PC-9 (cell line): ENCODE measurements around the gene BRD4. TPM values are rescaled to one million over a fixed set of nuclear protein-coding genes. Genes with fewer than 3 reads are reported as not detected.
A peak's percentile ranks its signal among the peaks of the same experiment; 100 is the strongest.

Source experiments
- BruUV-seq: library from RNA; stranded (reverse); fragments of 400-500 nt; replicated peaks from 2 replicates; lab custom pipeline; 2021; lab: Mats Ljungman, UMichigan
- CTCF ChIA-PET: fragments of 300-600 bp; sonication (Branson Sonifier 250); formaldehyde crosslinking; loops from one replicate; lab custom pipeline; 2022; ENCODE audit warnings: antibody characterized with exemption; lab: Charles Lee
- POLR2A ChIA-PET: fragments of 300-600 bp; sonication (Branson Sonifier 250); formaldehyde crosslinking; loops from one replicate; lab custom pipeline; 2022; ENCODE audit warnings: antibody characterized with exemption; ENCODE audit not compliant: unreplicated experiment; lab: Charles Lee
- DNase-seq, 2 experiments: peaks; one replicate each; pipeline versions ENCODE4 v3.0.0 to v3.0.0-alpha.2; 2015 to 2022; ENCODE audit warnings: mixed read lengths in 1 of 2
- H2AFZ ChIP-seq: fragments of 200-600 bp; sonication (generic); 2 replicates; pipeline ENCODE4 v1.8.1; 2017; ENCODE audit warnings: antibody characterized with exemption
- H3F3A ChIP-seq: fragments of 200-600 bp; sonication (generic); 2 replicates; pipeline ENCODE4 v1.8.1; 2017; ENCODE audit warnings: antibody characterized with exemption, mild to moderate bottlenecking, low read depth; ENCODE audit not compliant: insufficient read depth
- H3K27ac ChIP-seq: fragments of 200-600 bp; sonication (generic); 2 replicates; pipeline ENCODE4 v1.6.1; 2016; ENCODE audit warnings: mixed run types
- H3K27me3 ChIP-seq: fragments of 200-600 bp; sonication (generic); 2 replicates; pipeline ENCODE4 v1.6.1; 2016; ENCODE audit warnings: low read depth, mixed run types; ENCODE audit not compliant: insufficient read depth
- H3K36me3 ChIP-seq: fragments of 200-600 bp; sonication (generic); 2 replicates; pipeline ENCODE4 v1.6.1; 2016; ENCODE audit warnings: low read depth, mixed run types
- H3K4me1 ChIP-seq: fragments of 200-600 bp; sonication (generic); replicated peaks from 2 replicates; pipeline ENCODE4 v1.6.1; 2016; ENCODE audit warnings: mixed run types; ENCODE audit not compliant: insufficient read depth
- H3K4me2 ChIP-seq: fragments of 200-600 bp; sonication (generic); 2 replicates; pipeline ENCODE4 v1.6.1; 2017; ENCODE audit warnings: mixed run types
- H3K4me3 ChIP-seq: fragments of 200-600 bp; sonication (generic); 2 replicates; pipeline ENCODE4 v1.6.1; 2016; ENCODE audit warnings: mixed run types
- H3K79me2 ChIP-seq: fragments of 200-600 bp; sonication (generic); 2 replicates; pipeline ENCODE4 v1.6.1; 2017; ENCODE audit warnings: low read depth, mixed run types
- H3K9me2 ChIP-seq: fragments of 200-600 bp; sonication (generic); 2 replicates; pipeline ENCODE4 v1.8.1; 2017; ENCODE audit warnings: mild to moderate bottlenecking; ENCODE audit not compliant: insufficient read depth
- H3K9me3 ChIP-seq: fragments of 200-600 bp; sonication (generic); 2 replicates; pipeline ENCODE4 v1.8.1; 2016; ENCODE audit warnings: low read depth; ENCODE audit not compliant: insufficient read depth
- H4K20me1 ChIP-seq: fragments of 200-600 bp; sonication (generic); 2 replicates; pipeline ENCODE4 v1.8.1; 2017; ENCODE audit not compliant: insufficient read depth
- EZH2 ChIP-seq: fragments of 200-600 bp; sonication (generic); IDR thresholded peaks from 2 replicates; pipeline ENCODE4 v1.8.0; 2017; ENCODE audit warnings: antibody characterized with exemption, low read depth
- intact Hi-C: fragments of 100-400 bp; cut with micrococcal nuclease; formaldehyde crosslinking; loops from one replicate; pipeline ENCODE4 v1.10.0; 2022; ENCODE audit not compliant: unreplicated experiment
- total RNA-seq: library from RNA; stranded (reverse); gene quantifications from 2 replicates; pipeline ENCODE4 v1.2.3, GENCODE V29; 2021
- TF ChIP-seq, protein P1 (sequence below): fragments of 200-600 bp; sonication (generic); conservative IDR thresholded peaks from 2 replicates; pipeline ENCODE4 v1.6.1; 2017; ENCODE audit warnings: mixed run types, antibody characterized with exemption, mild to moderate bottlenecking, moderate library complexity

Gene BRD4
- total RNA-seq, 1 experiment from 2014 or later = 138 TPM

DNA sequence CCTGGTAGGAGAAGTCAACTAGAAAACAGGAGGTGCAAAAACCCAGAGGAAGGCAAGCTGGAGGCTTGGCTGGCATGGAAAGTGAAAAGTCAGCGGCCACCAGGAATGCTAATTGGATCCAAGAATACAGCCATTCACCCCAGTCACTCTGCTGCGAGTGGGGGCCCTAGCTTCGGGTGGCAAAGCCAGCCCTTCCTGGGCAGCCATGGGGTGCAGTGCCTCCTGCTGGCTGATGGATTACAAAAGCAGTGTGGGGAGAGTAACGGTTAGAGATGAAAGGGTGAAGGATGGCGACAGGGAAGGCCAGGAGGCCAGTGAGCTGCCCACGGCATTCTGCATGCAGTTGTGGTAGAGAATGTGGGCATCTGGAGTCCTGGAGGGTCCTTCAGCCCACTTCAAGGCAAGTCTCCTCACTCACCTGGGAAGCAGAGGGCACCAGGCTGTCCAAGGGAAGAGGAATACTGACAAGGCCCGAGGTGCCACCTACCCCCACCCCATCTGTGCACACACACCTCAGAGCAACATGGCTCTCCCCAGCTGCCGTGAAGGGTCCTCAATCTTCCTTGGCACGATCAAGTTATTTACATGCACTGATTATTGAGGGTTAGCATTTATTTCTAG lies 79.8 kb downstream of the BRD4 start:
- H3K27me3 ChIP-seq = no peaks in the 10 kb centered on the region
- no peak overlapping the region for H2AFZ ChIP-seq
- ChIA-PET CTCF (interaction anchor here (0.6 kb wide), 1 partner anchor 8 kb away, joined by 6 read pairs; no protein-coding TSS in a partner anchor), POLR2A (interaction anchor here (0.6 kb wide), 2 partner anchors 51 to 160 kb away, joined by 3 to 38 read pairs; no protein-coding TSS in a partner anchor)
- no peak for DNase-seq
- no peak overlapping the region for H3K4me3 ChIP-seq
- no peak overlapping the region for H3K4me2 ChIP-seq
- peak overlapping the region; percentile 62 for H3K27ac ChIP-seq
- intact Hi-C loops = loop anchor here (5.0 to 10.0 kb wide), 2 partner anchors 55 to 148 kb away; partner anchors contain the start of gene SYDE1
- H3K79me2 ChIP-seq = peaks cover 70% of the 10 kb centered on the region
- no TSS peak for BruUV-seq
- no peaks in the 10 kb centered on the region for H3K9me3 ChIP-seq
- H3K36me3 ChIP-seq = peaks cover 38% of the 10 kb centered on the region
- no peak for TF ChIP-seq EZH2
- TF ChIP-seq, protein P1, sequence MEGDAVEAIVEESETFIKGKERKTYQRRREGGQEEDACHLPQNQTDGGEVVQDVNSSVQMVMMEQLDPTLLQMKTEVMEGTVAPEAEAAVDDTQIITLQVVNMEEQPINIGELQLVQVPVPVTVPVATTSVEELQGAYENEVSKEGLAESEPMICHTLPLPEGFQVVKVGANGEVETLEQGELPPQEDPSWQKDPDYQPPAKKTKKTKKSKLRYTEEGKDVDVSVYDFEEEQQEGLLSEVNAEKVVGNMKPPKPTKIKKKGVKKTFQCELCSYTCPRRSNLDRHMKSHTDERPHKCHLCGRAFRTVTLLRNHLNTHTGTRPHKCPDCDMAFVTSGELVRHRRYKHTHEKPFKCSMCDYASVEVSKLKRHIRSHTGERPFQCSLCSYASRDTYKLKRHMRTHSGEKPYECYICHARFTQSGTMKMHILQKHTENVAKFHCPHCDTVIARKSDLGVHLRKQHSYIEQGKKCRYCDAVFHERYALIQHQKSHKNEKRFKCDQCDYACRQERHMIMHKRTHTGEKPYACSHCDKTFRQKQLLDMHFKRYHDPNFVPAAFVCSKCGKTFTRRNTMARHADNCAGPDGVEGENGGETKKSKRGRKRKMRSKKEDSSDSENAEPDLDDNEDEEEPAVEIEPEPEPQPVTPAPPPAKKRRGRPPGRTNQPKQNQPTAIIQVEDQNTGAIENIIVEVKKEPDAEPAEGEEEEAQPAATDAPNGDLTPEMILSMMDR = peak; percentile 60
- H4K20me1 ChIP-seq = peaks cover 74% of the 10 kb centered on the region
- H3K4me1 ChIP-seq = peaks cover 39% of the 10 kb centered on the region
- peaks cover 44% of the 10 kb centered on the region for H3F3A ChIP-seq
- H3K9me2 ChIP-seq = no peaks in the 10 kb centered on the region

DNA sequence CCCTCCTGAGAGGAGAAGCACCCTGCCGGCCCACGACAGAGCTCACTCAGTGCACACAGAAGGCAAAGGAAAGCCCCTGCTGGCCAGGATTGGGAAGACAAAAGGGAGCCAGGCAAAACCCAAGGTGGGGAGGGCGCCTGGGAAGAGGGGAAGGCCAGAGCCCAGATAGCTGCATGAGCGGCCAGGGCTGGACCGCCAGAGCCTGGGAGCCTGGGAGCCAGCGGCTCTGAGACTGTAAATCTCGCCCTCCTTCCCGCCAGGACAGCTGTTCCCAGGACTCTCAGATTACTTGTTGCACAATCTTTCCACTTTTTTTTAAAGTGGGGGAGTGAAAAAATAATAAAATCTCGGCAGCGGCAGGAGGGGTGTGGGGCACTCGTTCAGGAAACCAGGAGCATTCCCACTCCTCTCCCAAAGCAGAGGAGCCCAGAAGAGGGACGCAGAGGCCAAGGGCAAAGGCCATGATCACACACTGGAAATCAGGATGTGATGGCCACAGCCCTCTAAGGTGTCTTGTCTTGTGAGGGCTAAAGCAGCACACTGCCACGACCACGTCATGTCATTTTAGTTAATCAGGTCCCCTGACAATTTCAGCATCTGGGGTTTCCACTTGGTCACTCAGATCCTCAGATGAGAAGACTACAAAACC lies 80.5 kb downstream of the BRD4 start:
- no TSS peak for BruUV-seq
- peaks cover 81% of the 10 kb centered on the region for H4K20me1 ChIP-seq
- peak; percentile 72 to 78 for DNase-seq
- H3K27me3 ChIP-seq = no peaks in the 10 kb centered on the region
- H3K9me3 ChIP-seq = no peaks in the 10 kb centered on the region
- H3K79me2 ChIP-seq = peaks cover 72% of the 10 kb centered on the region
- peaks cover 44% of the 10 kb centered on the region for H3F3A ChIP-seq
- intact Hi-C loops = loop anchor here (5.0 to 10.0 kb wide), 2 partner anchors 55 to 147 kb away; partner anchors contain the start of gene SYDE1
- H3K4me3 ChIP-seq = no peak overlapping the region
- H3K4me1 ChIP-seq = peaks cover 39% of the 10 kb centered on the region
- H2AFZ ChIP-seq = no peak overlapping the region
- CTCF ChIA-PET = interaction anchor here (1.4 to 1.5 kb wide), 2 partner anchors 18 to 20 kb away, joined by 3 to 4 read pairs; partner anchors contain the start of gene EPHX3
- POLR2A ChIA-PET = interaction anchor here (0.6 to 0.7 kb wide), 2 partner anchors 46 to 51 kb away, joined by 3 to 26 read pairs; no protein-coding TSS in a partner anchor
- H3K9me2 ChIP-seq = no peaks in the 10 kb centered on the region
- H3K27ac ChIP-seq = peak overlapping the region; percentile 62
- H3K4me2 ChIP-seq = no peak overlapping the region
- H3K36me3 ChIP-seq = peaks cover 44% of the 10 kb centered on the region
- TF ChIP-seq, protein P1 = no peak; the same call in none of the 2 replicates
- no peak for TF ChIP-seq EZH2

DNA sequence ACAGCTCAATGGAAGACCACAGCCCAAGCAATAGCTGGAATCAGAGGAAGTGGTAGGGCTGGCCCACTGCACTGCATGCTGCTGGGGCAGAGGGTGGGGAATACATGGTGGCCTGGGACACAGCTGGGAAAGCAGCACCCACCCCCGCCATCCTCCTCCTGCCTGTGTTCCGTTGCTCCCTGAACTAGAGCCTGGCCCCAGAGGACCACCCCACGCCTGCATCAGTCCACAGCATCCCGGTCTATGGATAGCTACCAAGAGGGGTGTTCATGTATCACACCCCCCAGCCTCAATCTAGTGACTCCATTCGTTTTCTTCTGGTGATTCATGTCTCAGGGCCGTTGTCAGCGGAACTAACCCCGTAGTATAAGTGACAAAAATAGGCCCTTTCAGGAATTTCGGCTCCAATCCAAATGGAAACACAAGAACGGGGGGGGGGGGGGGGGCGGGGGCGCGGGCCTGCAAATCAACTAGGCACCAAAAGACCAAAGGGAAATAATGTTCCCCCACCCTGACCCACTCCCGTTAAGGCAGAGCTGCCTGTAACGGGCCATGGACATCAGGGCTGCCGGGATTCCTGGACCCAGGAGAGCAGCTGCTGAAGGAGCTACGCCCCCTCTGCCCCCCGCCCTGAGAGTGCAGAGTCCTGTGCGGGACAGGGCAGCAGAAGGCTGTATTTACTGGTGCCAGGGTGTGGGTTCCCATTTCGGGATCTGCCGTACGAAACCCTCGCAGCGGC lies 81.2 kb downstream of the BRD4 start:
- Histone ChIP-seq H3K27ac (peak overlapping the region; percentile 62), H3K9me2 (no peaks in the 10 kb centered on the region), H4K20me1 (peaks cover 85% of the 10 kb centered on the region), H3K4me2 (no peak overlapping the region), H2AFZ (no peak overlapping the region), H3K79me2 (peaks cover 76% of the 10 kb centered on the region), H3K9me3 (no peaks in the 10 kb centered on the region), H3K4me1 (peaks cover 39% of the 10 kb centered on the region), H3K4me3 (no peak overlapping the region), H3K27me3 (no peaks in the 10 kb centered on the region), H3F3A (peaks cover 44% of the 10 kb centered on the region), H3K36me3 (peaks cover 44% of the 10 kb centered on the region)
- DNase-seq = no peak
- intact Hi-C loops = loop anchor here (5.0 to 10.0 kb wide), 2 partner anchors 54 to 146 kb away; partner anchors contain the start of gene SYDE1
- ChIA-PET CTCF (interaction anchor here (0.5 to 1.5 kb wide), 3 partner anchors 18 to 159 kb away, joined by 3 to 12 read pairs (median 4); partner anchors contain the start of gene EPHX3), POLR2A (interaction anchor here (0.5 to 0.7 kb wide), 3 partner anchors 35 to 130 kb away, joined by 3 to 26 read pairs (median 4); no protein-coding TSS in a partner anchor)
- TF ChIP-seq, protein P1 = peak; percentile 70; the same call in 1 of the 2 replicates
- no peak for TF ChIP-seq EZH2
- BruUV-seq = no TSS peak
